ENCODE results near the gene CENPA.

- TF ChIP-seq CTCF (IDR thresholded peaks at IDR 0.05) = no peak
- TF ChIP-seq POLR2A (IDR thresholded peaks at IDR 0.05) = no peak
Observed at GRCh38 chr2:26778507-26778906, 7.3 kb upstream of the CENPA start.
